GM06990 (cell line): Measurements from ENCODE around the gene EBPL.

Experiments
- DNase-seq: peaks from one replicate; pipeline ENCODE4 v3.0.0-alpha.2; 2011; ENCODE audit not compliant: insufficient read length; ENCODE audit errors: extremely low read depth
- H3K27me3 ChIP-seq: replicated peaks from 2 replicates; pipeline ENCODE4 v1.6.0; 2011; ENCODE audit warnings: low read length; ENCODE audit not compliant: control insufficient read depth, insufficient read depth
- H3K36me3 ChIP-seq: 2 replicates; pipeline ENCODE4 v1.5.1; 2011; ENCODE audit warnings: low read length; ENCODE audit not compliant: control insufficient read depth, insufficient read depth
- H3K4me3 ChIP-seq: replicated peaks from 2 replicates; pipeline ENCODE4 v1.5.1; 2011; ENCODE audit warnings: low read depth, mild to moderate bottlenecking, control low read depth, low read length
- CTCF ChIP-seq: IDR thresholded peaks from 2 replicates; pipeline ENCODE4 v1.5.1; 2011; ENCODE audit warnings: low read length, control low read depth, mild to moderate bottlenecking, inconsistent platforms; ENCODE audit not compliant: insufficient read depth, poor library complexity, severe bottlenecking

Gene EBPL

GRCh38 chr13:49669735-49670309 lies 21.5 kb downstream of the EBPL start:
- no peak overlapping the region for H3K4me3 ChIP-seq
- no peaks in the 10 kb centered on the region for H3K27me3 ChIP-seq
- DNase-seq: no peak
- H3K36me3 ChIP-seq: peaks cover 4% of the 10 kb centered on the region
- TF ChIP-seq CTCF: peak; percentile 73

GRCh38 chr13:49667773-49668172 lies 23.5 kb downstream of the EBPL start:
- peaks cover 4% of the 10 kb centered on the region for H3K36me3 ChIP-seq
- no peaks in the 10 kb centered on the region for H3K27me3 ChIP-seq
- DNase-seq: no peak
- no peak overlapping the region for H3K4me3 ChIP-seq
- TF ChIP-seq CTCF: no peak

GRCh38 chr13:49664606-49665005 lies 26.7 kb downstream of the EBPL start:
- Histone ChIP-seq H3K4me3 (no peak overlapping the region), H3K27me3 (no peaks in the 10 kb centered on the region), H3K36me3 (peaks cover 4% of the 10 kb centered on the region)
- TF ChIP-seq CTCF: no peak
- no peak for DNase-seq

GRCh38 chr13:49657241-49657641 lies 34.0 kb downstream of the EBPL start:
- no peak for TF ChIP-seq CTCF
- no peaks in the 10 kb centered on the region for H3K36me3 ChIP-seq
- DNase-seq: no peak
- H3K27me3 ChIP-seq: no peaks in the 10 kb centered on the region
- H3K4me3 ChIP-seq: no peak overlapping the region

GRCh38 chr13:49655906-49656305 lies 35.4 kb downstream of the EBPL start:
- H3K27me3 ChIP-seq: no peaks in the 10 kb centered on the region
- DNase-seq: no peak
- no peaks in the 10 kb centered on the region for H3K36me3 ChIP-seq
- no peak overlapping the region for H3K4me3 ChIP-seq
- TF ChIP-seq CTCF: no peak

GRCh38 chr13:49654011-49654410 lies 37.3 kb downstream of the EBPL start:
- no peak overlapping the region for H3K4me3 ChIP-seq
- H3K27me3 ChIP-seq: no peaks in the 10 kb centered on the region
- no peaks in the 10 kb centered on the region for H3K36me3 ChIP-seq
- TF ChIP-seq CTCF: no peak
- no peak for DNase-seq
